ENCODE results near the gene MIER3. TPM values are rescaled to one million over a fixed set of nuclear protein-coding genes. Genes with fewer than 3 reads are reported as not detected.

MIER3 gene
- total and polyA plus RNA-seq, 5 donors from 2014 or later: 6.1 to 23.1 (median 7.2) TPM

DNA sequence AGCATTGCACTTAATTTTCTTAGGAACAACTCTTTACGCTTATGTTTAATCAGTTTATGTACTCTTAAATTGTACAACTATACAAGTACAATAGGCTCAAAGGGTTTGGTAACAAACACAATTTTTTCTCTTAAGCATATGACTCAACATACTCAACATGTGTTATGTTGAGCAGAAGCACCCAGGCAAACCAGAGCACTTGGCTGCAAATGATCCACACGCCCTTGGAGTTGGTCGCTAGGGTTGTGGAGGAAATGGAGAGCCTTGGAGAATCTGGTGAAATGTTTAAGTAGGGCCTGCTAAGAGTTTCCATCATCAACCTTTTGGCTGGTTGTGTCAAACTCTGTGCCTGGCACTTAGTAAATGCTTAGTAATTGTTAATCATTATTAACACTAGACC is 25.1 kb upstream of the MIER3 start:
- Histone ChIP-seq H3K27ac (ENCODE audit: insufficient read depth, low read length, poor library complexity, severe bottlenecking) (no peak overlapping the region), H3K9me3 (ENCODE audit: control insufficient read depth in 2 of 2, low read length in 2 of 2) (no peaks in the 10 kb centered on the region), H3K4me3 (ENCODE audit: low read depth, low read length) (no peak overlapping the region), H3K4me1 (ENCODE audit: control insufficient read depth, insufficient read depth, low read length, poor library complexity, severe bottlenecking) (no peaks in the 10 kb centered on the region), H3K36me3 (ENCODE audit: control insufficient read depth, insufficient read depth, low read length) (no peaks in the 10 kb centered on the region), H3K27me3 (ENCODE audit: control insufficient read depth, insufficient read depth, low read length) (peaks cover under 1% of the 10 kb centered on the region)
- no peak overlapping the region for H3K27ac Mint-ChIP-seq
- DNase-seq (no peak), ATAC-seq (ENCODE audit: low read depth in 2 of 2) (no peak)
- peaks cover 0 to 3% (median 0%) of the 10 kb centered on the region in 7 donors for H3K9me3 Mint-ChIP-seq
- no peak overlapping the region for H3K4me3 Mint-ChIP-seq
- H3K27me3 Mint-ChIP-seq: peaks cover 18% of the 10 kb centered on the region
- H3K36me3 Mint-ChIP-seq: no peaks in the 10 kb centered on the region
- no peaks in the 10 kb centered on the region for H3K4me1 Mint-ChIP-seq

GRCh38 chr5:56974241-56974640 is 22.3 kb upstream of the MIER3 start:
- Histone ChIP-seq H3K36me3 (ENCODE audit: control insufficient read depth, insufficient read depth, low read length) (no peaks in the 10 kb centered on the region), H3K4me3 (ENCODE audit: low read depth, low read length) (no peak overlapping the region), H3K27ac (ENCODE audit: insufficient read depth, low read length, poor library complexity, severe bottlenecking) (no peak overlapping the region), H3K27me3 (ENCODE audit: control insufficient read depth, insufficient read depth, low read length) (peaks cover 3% of the 10 kb centered on the region), H3K9me3 (ENCODE audit: control insufficient read depth in 2 of 2, low read length in 2 of 2) (no peaks in the 10 kb centered on the region), H3K4me1 (ENCODE audit: control insufficient read depth, insufficient read depth, low read length, poor library complexity, severe bottlenecking) (no peaks in the 10 kb centered on the region)
- H3K27me3 Mint-ChIP-seq: peaks cover 30% of the 10 kb centered on the region
- DNase-seq (no peak), ATAC-seq (ENCODE audit: low read depth in 2 of 2) (no peak)
- peaks cover 0 to 2% (median 0%) of the 10 kb centered on the region in 7 donors for H3K9me3 Mint-ChIP-seq
- no peaks in the 10 kb centered on the region for H3K36me3 Mint-ChIP-seq
- H3K27ac Mint-ChIP-seq: no peak overlapping the region
- no peaks in the 10 kb centered on the region for H3K4me1 Mint-ChIP-seq
- H3K4me3 Mint-ChIP-seq: no peak overlapping the region

GRCh38 chr5:56973473-56973872 is 21.6 kb upstream of the MIER3 start:
- Mint-ChIP-seq H3K27me3 (peaks cover 31% of the 10 kb centered on the region), H3K36me3 (no peaks in the 10 kb centered on the region), H3K27ac (no peak overlapping the region), H3K4me3 (no peak overlapping the region), H3K4me1 (no peaks in the 10 kb centered on the region), H3K9me3 (peaks cover 0 to 1% (median 0%) of the 10 kb centered on the region in 7 donors)
- no peaks in the 10 kb centered on the region for H3K9me3 ChIP-seq (ENCODE audit: control insufficient read depth in 2 of 2, low read length in 2 of 2)
- H3K27ac ChIP-seq (ENCODE audit: insufficient read depth, low read length, poor library complexity, severe bottlenecking): no peak overlapping the region
- ATAC-seq (ENCODE audit: low read depth in 2 of 2): no peak
- no peak for DNase-seq
- H3K27me3 ChIP-seq (ENCODE audit: control insufficient read depth, insufficient read depth, low read length): peaks cover 3% of the 10 kb centered on the region
- H3K4me1 ChIP-seq (ENCODE audit: control insufficient read depth, insufficient read depth, low read length, poor library complexity, severe bottlenecking): no peaks in the 10 kb centered on the region
- no peak overlapping the region for H3K4me3 ChIP-seq (ENCODE audit: low read depth, low read length)
- H3K36me3 ChIP-seq (ENCODE audit: control insufficient read depth, insufficient read depth, low read length): no peaks in the 10 kb centered on the region

GRCh38 chr5:56971275-56971674 is 19.4 kb upstream of the MIER3 start:
- Histone ChIP-seq H3K27me3 (ENCODE audit: control insufficient read depth, insufficient read depth, low read length) (peaks cover 11% of the 10 kb centered on the region), H3K4me1 (ENCODE audit: control insufficient read depth, insufficient read depth, low read length, poor library complexity, severe bottlenecking) (no peaks in the 10 kb centered on the region), H3K27ac (ENCODE audit: insufficient read depth, low read length, poor library complexity, severe bottlenecking) (no peak overlapping the region), H3K36me3 (ENCODE audit: control insufficient read depth, insufficient read depth, low read length) (no peaks in the 10 kb centered on the region), H3K4me3 (ENCODE audit: low read depth, low read length) (no peak overlapping the region), H3K9me3 (ENCODE audit: control insufficient read depth in 2 of 2, low read length in 2 of 2) (no peaks in the 10 kb centered on the region)
- Mint-ChIP-seq H3K9me3 (peaks cover 0 to 1% (median 0%) of the 10 kb centered on the region in 7 donors), H3K27me3 (peaks cover 47% of the 10 kb centered on the region), H3K4me1 (no peaks in the 10 kb centered on the region), H3K4me3 (no peak overlapping the region), H3K36me3 (no peaks in the 10 kb centered on the region), H3K27ac (no peak overlapping the region)
- ATAC-seq (ENCODE audit: low read depth in 2 of 2) (no peak), DNase-seq (no peak)

- peaks cover 68% of the 10 kb centered on the region for H3K27me3 Mint-ChIP-seq
- Histone ChIP-seq H3K36me3 (ENCODE audit: control insufficient read depth, insufficient read depth, low read length) (no peaks in the 10 kb centered on the region), H3K27ac (ENCODE audit: insufficient read depth, low read length, poor library complexity, severe bottlenecking) (no peak overlapping the region), H3K9me3 (ENCODE audit: control insufficient read depth in 2 of 2, low read length in 2 of 2) (no peaks in the 10 kb centered on the region), H3K27me3 (ENCODE audit: control insufficient read depth, insufficient read depth, low read length) (peaks cover 40% of the 10 kb centered on the region), H3K4me3 (ENCODE audit: low read depth, low read length) (no peak overlapping the region), H3K4me1 (ENCODE audit: control insufficient read depth, insufficient read depth, low read length, poor library complexity, severe bottlenecking) (no peaks in the 10 kb centered on the region)
- peaks cover 0 to 3% (median 0%) of the 10 kb centered on the region in 4 donors for H3K4me1 Mint-ChIP-seq
- H3K27ac Mint-ChIP-seq: no peak overlapping the region
- no peaks in the 10 kb centered on the region for H3K9me3 Mint-ChIP-seq
- ATAC-seq (ENCODE audit: low read depth in 2 of 2) (no peak), DNase-seq (no peak)
- no peaks in the 10 kb centered on the region for H3K36me3 Mint-ChIP-seq
- H3K4me3 Mint-ChIP-seq: no peak overlapping the region
Observed at GRCh38 chr5:56964173-56964572, 12.2 kb upstream of the MIER3 start.

DNA sequence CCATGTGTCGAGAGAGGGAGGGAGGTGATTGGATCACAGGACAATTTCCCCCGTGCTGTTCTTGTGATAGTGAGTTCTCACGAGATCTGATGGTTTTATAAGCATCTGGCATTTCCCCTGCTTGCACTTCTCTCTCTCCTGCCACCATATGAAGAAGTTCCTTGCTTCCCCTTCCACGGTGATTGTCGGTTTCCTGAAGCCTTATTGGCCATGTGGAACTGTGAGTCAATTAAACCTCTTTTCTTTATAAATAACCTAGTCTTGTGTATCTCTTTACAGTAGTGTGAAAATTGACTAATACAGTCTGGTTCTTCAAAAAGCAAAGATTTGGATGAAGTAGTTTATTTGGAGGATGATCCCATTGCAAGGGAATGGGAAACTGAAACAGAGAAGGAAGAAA is 11.3 kb upstream of the MIER3 start:
- H3K4me3 ChIP-seq (ENCODE audit: low read depth, low read length): no peak overlapping the region

DNA sequence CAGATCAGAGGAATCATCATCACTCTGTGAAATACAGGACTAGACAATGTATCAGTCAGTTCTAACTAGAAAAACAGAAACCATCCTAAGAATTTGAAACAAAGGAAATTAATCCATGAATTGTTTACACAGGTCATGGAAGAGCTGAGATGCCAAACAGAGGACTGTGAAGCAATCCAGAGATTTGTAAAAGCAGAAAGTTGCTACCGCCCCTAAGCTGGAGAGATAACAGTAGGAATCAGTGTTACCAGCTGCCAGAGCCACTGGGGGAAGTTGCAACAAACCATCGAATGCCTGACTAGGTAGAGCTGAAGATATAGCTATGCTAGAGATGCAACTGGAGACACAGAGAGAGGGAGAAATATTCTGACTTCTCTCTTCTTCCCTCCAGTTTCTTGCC is 10.4 kb upstream of the MIER3 start:
- Histone ChIP-seq H3K4me1 (ENCODE audit: control insufficient read depth, insufficient read depth, low read length, poor library complexity, severe bottlenecking) (no peaks in the 10 kb centered on the region), H3K27me3 (ENCODE audit: control insufficient read depth, insufficient read depth, low read length) (peaks cover 44% of the 10 kb centered on the region), H3K4me3 (ENCODE audit: low read depth, low read length) (no peak overlapping the region), H3K27ac (ENCODE audit: insufficient read depth, low read length, poor library complexity, severe bottlenecking) (no peak overlapping the region), H3K9me3 (ENCODE audit: control insufficient read depth in 2 of 2, low read length in 2 of 2) (no peaks in the 10 kb centered on the region), H3K36me3 (ENCODE audit: control insufficient read depth, insufficient read depth, low read length) (no peaks in the 10 kb centered on the region)
- H3K4me3 Mint-ChIP-seq: no peak overlapping the region
- no peak overlapping the region for H3K27ac Mint-ChIP-seq
- H3K4me1 Mint-ChIP-seq: peaks cover 0 to 3% (median 0%) of the 10 kb centered on the region in 4 donors
- H3K27me3 Mint-ChIP-seq: peaks cover 73% of the 10 kb centered on the region
- H3K9me3 Mint-ChIP-seq: peaks cover 0 to 1% (median 0%) of the 10 kb centered on the region in 7 donors
- ATAC-seq (ENCODE audit: low read depth in 2 of 2) (no peak), DNase-seq (no peak)
- no peaks in the 10 kb centered on the region for H3K36me3 Mint-ChIP-seq

More for the DNA sequence above, 11.3 kb upstream of the MIER3 start:
- Histone ChIP-seq H3K9me3 (ENCODE audit: control insufficient read depth in 2 of 2, low read length in 2 of 2) (no peaks in the 10 kb centered on the region), H3K27ac (ENCODE audit: insufficient read depth, low read length, poor library complexity, severe bottlenecking) (no peak overlapping the region), H3K27me3 (ENCODE audit: control insufficient read depth, insufficient read depth, low read length) (peaks cover 43% of the 10 kb centered on the region), H3K4me1 (ENCODE audit: control insufficient read depth, insufficient read depth, low read length, poor library complexity, severe bottlenecking) (no peaks in the 10 kb centered on the region), H3K36me3 (ENCODE audit: control insufficient read depth, insufficient read depth, low read length) (no peaks in the 10 kb centered on the region)
- Mint-ChIP-seq H3K4me1 (peaks cover 0 to 3% (median 0%) of the 10 kb centered on the region in 4 donors), H3K27me3 (peaks cover 73% of the 10 kb centered on the region), H3K9me3 (no peaks in the 10 kb centered on the region), H3K27ac (no peak overlapping the region), H3K36me3 (no peaks in the 10 kb centered on the region), H3K4me3 (no peak overlapping the region)
- ATAC-seq (ENCODE audit: low read depth in 2 of 2) (no peak), DNase-seq (no peak)

GRCh38 chr5:56961746-56962145 is 9.8 kb upstream of the MIER3 start:
- ATAC-seq (ENCODE audit: low read depth in 2 of 2) (no peak), DNase-seq (no peak)
- Mint-ChIP-seq H3K27ac (no peak overlapping the region), H3K27me3 (peaks cover 72% of the 10 kb centered on the region), H3K36me3 (no peaks in the 10 kb centered on the region), H3K9me3 (peaks cover 0 to 1% (median 0%) of the 10 kb centered on the region in 7 donors), H3K4me1 (peaks cover 0 to 3% (median 0%) of the 10 kb centered on the region in 4 donors), H3K4me3 (no peak overlapping the region)
- Histone ChIP-seq H3K36me3 (ENCODE audit: control insufficient read depth, insufficient read depth, low read length) (no peaks in the 10 kb centered on the region), H3K27ac (ENCODE audit: insufficient read depth, low read length, poor library complexity, severe bottlenecking) (no peak overlapping the region), H3K4me1 (ENCODE audit: control insufficient read depth, insufficient read depth, low read length, poor library complexity, severe bottlenecking) (no peaks in the 10 kb centered on the region), H3K4me3 (ENCODE audit: low read depth, low read length) (no peak overlapping the region), H3K9me3 (ENCODE audit: control insufficient read depth in 2 of 2, low read length in 2 of 2) (no peaks in the 10 kb centered on the region), H3K27me3 (ENCODE audit: control insufficient read depth, insufficient read depth, low read length) (peaks cover 48% of the 10 kb centered on the region)

Data from CD4-positive, CD25-positive, alpha-beta regulatory T cell (primary cell).